GM19324 (cell line): ENCODE data around the gene CDH4.
"Not testable (repeated sequence)": the region's sequence is repeated elsewhere in the genome, so short reads cannot be mapped to it uniquely, and the experiment has no call there.

Source experiments
- ATAC-seq: cut with Tn5 transposase; IDR thresholded peaks from one replicate; pipeline ENCODE4 v1.9.1; 2021; ENCODE audit warnings: mild to moderate bottlenecking, moderate library complexity; ENCODE audit not compliant: unreplicated experiment, low FRiP score

CDH4 gene

DNA sequence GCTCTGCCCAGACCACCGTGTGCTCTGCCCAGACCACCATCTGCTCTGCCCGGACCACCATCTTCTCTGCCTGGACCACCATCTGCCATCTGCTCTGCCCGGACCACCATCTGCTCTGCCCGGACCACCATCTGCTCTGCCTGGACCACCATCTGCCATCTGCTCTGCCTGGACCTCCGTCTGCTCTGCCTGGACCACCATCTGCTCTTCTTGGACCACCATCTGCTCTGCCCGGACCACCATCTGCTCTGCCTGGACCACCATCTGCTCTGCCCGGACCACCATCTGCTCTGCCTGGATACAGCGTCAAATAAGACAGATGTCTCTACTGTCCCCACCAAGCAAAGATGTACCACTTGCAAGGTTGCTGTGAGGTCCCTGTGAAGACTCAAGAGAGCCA, 154.7 kb downstream of the CDH4 start:
- ATAC-seq: not testable (repeated sequence)

DNA sequence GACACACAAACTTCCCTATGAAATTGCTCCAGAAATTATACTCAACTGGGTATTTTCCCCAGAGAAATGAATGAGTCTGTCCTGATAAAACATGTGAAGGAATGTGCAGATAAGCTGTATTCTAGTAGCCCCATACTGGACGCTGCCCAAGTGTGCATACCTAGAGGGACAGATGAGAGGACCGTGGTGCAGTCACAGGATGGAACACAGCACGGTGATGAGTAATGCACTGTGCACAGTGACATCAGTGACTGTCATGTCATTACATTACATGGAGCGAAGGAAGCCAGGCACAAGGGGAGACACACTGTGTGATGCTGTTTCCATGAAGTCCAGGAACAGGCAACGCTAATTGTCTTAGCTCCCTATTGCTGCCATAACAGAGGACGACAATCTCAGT, 155.5 kb downstream of the CDH4 start:
- ATAC-seq: no peak

DNA sequence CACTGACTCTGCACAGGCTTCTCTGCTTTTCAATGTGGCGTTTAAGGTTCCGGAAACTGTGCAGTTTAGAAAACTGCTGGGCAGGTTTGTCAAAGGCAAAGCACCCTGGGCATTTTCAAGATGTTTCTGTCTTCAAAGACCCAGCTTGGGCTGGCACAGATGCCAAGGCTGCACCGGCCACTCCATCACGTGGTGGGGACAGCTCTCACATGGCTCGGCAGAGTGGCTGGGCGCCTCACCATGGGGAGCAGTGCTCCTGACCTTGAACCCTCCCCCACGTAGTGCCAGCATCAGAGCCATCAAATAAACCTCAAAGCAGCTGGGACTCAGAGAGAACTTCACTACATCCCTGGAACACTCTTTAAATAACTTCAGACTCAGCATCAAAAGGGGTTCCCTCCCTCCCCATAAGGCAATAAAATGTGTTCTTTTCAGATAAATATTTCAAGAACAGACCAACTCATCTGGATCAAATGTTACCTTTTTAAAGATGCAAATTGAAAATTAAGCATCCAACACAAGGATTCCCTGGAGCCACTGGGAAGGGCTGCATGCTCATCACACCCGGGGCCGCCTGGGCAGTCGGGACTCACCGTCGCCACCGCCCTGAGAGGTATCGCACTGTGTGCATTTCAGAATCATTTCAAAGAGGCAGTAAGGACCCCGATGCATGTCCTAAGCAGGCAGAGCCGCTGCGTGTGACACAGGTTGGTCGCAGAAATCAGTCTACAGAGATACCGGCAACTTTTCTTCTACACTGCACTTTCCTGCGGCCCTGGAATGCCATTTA, 157.1 kb downstream of the CDH4 start:
- ATAC-seq: no peak

DNA sequence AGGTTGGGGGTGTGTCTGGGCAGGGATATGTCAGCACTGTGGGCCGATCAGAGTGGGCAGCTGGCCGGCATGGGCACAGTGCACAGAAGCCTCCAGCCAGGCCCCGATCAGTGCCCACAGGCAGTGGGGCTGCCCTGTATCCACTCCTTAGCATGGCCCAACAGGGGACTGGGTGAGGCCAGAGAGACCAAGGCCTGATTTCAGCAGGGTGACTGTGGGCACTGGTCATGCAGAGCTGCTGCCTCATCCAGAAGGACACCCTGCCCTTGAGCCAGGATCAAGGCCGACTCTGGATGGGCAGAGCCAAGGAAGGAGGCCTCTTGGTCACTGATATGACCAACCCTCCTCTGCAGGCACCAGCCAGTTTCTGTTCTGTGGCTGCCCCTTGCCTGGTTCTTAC, 159.7 kb downstream of the CDH4 start:
- ATAC-seq: no peak

DNA sequence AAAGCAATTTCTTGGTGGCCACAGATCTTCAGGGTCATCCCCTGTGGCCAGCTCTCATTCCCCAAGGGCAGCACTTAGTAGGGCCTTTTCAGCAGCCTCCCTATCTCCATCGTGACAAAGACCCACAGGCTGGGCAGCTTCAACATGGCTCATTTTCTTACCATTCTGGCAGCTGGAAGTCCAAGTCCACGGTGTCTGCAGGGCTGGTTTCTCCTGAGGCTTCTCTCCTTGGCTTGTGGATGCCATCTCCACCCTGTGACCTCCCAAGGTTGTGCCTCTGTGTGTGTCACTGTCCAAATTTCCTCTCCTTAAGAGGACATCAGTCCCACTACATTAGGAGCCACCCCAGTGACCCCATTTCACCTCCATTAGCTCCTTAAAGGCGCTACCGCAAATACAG, 161.7 kb downstream of the CDH4 start:
- ATAC-seq: no peak

DNA sequence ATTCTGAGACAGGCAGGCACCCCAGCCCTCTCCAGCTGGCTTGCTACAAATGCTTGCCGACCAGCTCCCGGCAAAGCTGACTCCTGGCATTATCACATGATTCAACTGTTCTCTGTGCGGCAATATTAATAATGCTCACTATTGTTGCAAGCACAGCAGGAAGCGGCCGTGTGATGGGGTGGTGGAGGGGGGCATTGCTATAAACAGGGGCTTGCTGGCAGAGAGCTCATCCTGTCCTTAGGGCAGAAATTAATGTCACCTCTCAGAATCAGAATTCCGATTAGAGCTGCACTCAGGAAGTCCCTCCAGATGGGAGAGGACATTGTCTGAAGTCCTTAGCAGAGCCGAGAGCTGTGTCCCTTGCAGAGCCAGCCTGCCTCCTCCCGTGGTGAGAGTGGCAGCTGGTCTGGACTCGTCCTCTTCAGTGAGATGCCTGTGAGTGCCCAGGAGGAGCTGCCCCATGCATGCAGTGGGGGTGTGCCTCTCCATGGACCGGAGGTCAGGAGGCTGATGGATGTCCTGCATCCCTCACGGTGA, 162.5 kb downstream of the CDH4 start:
- no peak for ATAC-seq

DNA sequence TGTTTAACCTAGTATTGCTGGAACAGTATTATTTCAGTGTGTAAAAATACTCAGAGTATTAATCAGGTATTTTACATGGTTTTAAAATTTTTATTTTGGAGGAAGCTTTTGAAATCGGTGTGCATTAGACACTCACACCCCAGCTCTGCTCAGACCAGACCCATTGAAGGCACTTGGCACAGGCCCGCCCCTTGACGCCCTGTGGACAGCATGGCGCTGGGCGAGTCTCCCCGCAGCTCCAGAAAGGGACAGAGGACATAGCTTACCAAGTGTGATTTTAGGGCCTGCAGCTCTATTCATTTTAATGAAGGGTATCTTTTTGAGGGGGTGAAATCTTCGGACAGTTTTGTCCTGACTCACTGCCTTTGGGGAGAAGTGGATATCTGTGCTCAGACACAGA, 164.5 kb downstream of the CDH4 start:
- no peak for ATAC-seq

DNA sequence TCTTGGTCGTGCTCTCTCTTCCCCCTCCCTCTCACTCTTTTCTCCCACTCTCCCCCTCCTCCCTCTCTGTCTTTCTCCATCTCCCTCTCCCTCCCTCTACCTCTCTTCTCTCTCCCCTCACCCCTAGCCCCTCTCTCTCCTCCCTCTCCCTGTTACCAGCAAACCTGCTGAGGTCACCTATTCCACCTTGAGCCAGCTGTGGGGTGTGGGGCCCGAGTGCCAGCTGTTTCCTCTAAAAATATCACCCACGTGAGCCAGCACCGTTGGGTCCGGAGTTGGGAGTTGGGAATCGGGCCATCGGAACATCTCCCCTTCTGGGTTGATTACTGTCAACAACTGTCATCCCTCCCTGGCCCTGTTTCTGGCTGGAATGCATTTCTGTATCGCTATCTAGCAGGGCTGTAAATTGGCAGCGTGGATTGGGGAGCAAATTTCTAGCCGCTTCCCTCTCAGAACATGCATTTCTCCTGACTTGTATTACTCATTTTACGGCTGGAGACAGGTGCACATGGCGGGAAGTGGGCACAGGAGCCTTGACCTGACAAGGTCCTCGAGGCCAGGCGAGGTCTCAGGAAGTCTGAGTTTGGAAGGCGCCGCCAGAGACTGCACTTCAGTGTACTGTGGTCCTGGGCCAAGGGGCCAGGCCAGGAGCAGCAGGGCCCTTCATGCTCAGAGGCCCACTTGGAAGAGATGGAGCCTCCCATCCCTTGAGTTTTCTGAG, 165.3 kb downstream of the CDH4 start:
- no peak for ATAC-seq

DNA sequence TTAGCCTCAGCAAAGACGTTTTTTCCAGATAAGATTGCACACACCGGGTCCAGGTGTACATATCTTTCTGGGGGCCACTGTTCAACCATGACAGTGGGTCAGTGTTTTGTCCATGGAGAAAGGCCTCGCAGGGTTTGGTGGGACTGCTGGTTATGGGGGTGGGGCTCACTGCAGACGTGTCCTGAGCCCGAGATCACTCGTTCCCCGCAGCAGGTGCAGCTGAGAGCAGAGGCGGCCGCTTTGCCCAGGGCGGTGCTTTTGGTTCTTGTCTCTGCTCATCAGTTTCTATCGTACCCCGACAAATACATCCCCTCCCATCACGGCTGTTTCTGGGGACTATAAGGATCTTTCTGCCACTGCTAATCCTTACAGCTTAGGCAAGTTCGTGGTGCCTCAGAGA, 166.9 kb downstream of the CDH4 start:
- no peak for ATAC-seq

DNA sequence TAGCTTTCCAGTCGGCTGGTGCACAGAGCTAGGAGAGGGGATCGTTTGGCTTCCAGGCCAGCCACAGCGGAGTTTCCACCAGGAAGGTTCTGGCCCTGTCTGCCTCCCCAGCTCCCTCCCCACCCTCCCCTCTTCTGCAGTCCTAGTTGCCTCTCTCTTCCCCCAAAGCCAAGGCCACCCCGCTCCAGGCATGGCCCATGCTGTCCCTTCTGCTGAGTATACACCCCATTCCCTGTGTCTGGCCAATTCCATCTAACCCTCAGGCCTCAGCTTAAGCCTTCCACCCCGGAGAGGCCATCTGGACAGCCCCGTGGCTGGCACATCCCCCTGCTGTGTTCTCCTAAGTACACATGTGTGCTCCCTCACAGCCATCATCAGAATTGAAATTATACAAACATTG, 167.4 kb downstream of the CDH4 start:
- no peak for ATAC-seq

DNA sequence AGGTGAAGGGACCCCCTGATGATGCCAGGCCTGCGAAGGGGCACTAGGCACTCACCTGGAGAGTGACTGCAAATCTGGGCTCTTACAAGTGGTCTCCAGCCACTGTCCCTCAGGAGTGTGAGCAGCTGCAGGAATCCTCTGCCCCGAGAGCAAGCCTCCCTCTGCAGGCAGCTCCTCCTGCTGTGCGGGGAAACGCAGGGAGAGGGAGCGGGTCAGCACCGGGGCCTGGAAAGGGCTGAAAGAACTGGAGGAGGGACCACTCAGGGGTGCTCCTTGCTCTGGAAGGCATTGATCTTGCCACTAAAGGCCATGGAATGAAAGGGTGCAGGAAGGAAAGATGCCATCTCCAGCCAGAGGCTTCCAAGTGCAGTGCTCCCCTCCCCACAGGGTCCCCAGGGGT, 168.0 kb downstream of the CDH4 start:
- no peak for ATAC-seq

DNA sequence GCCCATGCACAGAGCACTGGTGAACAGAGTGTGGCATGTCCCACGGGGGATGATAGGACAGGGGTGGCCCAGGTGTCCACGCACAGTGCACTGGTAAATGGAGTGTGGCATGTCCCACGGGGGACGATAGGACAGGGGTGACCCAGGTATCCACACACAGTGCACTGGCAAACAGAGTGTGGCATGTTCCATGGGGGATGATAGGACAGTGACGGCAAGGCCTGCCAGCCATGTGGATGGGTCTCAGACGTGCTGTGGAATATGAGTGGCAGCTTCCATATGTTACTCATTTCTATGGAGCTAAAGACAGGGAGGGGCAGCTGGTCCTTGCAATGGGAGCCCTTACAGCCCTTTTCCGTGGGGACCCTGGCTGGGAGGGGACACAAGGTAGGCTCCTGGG, 168.7 kb downstream of the CDH4 start:
- no peak for ATAC-seq

DNA sequence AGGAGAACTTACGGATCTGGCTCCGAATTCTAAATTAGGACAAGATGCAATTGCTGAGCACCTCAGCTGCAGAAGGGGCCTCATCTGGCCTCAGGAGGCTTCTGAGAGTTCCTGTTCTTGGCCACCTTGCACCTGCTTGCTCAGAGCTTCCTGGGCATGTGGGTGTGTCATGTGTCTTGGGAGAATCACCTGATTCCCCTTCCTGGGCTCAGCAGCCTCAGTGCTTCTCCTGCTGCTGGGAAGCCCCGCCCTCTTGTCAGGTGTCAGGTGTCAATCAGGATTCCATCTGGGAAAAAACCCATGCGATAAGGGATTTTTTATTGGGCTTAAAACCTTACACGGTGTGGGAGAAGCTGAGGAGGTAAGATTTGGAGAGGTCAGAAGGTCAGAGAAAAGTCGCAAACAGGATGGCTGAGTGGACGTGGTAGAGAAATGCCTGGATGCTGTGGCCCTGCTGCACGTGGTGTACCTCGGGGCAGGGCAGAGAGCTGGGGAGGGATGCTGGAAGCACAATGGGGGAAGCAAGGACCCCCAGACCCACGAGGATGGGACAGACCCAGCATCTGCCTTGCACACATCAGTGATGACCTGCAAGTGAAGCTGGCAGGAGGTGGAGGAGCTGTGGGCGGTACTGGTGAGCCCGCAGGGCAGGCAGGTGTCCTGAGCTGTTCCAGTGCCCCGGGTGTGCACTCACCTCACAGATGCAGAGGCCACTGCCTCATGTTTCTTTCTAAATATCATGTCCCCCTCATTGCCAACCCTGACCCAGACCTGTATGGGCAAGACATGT, 170.8 kb downstream of the CDH4 start:
- ATAC-seq: no peak

DNA sequence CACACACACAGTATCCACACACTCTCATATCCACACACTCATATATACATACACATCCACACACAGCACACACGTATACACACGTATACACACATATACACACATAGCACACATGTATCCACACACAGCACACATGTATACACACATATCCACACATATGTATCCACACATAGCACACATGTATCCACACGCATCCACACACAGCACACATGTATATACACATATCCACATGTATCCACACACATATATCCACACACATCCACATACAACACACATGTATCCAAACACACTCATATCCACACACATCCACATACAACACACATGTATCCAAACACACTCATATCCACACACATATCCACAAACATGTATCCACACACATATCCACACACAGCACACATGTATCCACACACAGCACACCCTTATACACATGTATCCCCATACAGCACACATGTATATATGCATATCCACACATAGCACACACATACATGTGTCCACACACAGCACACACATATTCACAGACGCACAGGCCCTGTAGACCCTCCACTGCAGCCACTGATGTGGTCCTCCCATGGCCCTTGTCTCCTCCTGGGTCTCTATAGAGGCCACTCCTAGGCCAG, 172.1 kb downstream of the CDH4 start:
- ATAC-seq: no peak

DNA sequence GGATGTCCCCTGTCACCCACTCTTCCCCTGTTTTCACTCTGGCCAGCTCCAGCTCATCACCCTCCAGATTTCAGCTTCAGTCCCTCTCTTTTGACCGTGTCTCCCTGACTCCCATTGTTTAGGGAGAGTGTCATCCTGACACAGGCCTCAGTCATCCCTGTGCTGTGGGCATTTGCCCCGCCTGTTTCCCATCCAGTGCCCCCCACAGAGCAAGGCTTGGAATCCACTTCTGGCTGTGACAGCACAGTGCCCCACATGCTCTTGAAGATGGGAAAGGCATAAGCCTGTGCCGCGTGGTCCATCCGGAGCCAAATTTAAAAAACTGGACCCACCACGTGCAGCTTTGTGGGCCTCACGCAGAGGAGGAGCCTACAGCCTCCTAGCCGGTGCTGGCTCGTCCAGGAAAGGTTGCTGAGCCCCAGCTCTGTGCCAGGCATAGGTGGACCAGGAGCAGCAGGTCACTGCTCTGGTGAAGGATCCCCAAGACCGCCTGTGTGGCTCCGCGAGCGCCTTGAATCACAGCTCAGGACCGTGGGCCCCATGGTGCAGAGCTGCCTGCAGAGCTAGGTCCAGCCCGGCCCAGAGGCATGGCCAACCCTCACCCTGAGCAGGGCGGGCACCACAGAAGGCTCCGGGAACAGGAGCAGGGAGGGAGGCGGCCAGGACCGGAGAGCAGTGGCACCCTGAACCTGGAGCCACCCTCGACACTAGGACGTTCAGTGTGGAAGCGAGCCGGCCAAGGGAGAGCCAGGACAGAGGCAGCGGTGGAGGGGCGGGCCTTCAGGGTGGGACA, 172.8 kb downstream of the CDH4 start:
- no peak for ATAC-seq

DNA sequence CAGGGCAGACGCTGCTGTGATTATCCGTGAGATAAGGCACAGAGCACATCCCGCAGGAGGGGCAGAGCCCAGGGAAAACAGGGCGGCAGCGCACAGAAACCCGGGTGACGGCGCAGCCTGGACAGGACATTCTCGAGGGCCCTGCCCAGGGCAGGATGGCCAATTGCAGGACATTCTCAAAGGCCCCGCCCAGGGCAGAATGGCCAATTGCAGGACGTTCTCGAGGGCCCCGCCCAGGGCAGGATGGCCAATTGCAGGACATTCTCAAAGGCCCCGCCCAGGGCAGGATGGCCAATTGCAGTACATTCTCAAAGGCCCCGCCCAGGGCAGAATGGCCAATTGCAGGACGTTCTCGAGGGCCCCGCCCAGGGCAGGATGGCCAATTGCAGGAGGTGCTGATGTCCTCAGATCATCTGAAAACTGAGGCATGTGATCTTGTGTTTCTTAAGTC, 173.5 kb downstream of the CDH4 start:
- not testable (repeated sequence) for ATAC-seq

DNA sequence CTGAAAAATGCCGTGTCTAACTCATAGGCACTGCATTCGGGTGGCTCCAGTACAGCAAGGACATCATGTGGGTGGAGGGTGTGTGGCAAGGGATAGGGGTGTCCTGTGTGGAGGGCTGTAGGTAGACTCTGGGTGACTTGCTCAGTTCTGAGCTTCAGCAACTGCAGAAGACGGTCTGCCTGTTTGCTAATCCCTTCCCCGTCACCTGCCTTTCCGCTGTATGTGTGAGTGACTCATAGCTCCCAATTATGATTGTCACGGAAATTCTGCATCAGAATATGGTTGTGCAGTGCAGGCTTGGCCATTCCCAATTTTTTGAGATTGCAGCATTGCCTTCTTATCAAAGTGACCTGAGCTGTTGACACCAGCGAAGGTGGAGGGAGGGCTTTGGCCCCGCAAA, 174.3 kb downstream of the CDH4 start:
- no peak for ATAC-seq

DNA sequence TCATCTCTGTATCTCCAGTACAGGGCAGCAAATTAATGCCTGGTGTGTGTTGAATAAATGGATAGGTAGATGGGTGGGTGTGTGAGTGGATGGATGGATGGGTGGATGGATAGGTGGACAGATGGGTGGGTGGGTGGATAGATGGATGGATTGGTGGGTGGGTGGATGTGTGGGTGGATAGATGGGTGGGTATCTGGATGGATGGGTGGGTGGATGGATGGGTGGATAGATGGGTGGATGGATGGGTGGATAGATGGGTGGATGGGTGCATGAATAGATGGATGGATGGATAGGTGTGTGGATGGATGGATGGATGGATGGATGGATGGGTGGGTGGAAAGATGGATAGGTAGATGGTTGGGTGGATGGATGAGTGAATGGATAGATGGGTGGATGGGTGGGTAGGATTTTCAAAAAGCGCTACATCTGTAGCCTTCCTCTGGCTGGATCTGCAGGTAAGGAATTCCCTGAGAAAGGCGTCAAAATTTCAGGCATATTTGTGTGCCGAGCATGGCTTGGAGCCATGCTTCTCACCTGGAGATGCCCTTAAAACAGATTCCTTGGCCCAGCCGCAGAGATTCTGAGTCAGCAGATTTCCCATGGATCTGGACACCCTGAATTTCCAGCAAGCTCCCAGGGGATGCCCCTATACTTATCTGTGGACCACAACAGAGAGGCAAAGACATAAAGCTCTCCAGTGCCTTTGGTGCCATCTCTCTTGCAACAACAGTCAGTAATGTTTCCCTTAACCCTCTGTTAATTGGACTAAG, 177.6 kb downstream of the CDH4 start:
- ATAC-seq: no peak

DNA sequence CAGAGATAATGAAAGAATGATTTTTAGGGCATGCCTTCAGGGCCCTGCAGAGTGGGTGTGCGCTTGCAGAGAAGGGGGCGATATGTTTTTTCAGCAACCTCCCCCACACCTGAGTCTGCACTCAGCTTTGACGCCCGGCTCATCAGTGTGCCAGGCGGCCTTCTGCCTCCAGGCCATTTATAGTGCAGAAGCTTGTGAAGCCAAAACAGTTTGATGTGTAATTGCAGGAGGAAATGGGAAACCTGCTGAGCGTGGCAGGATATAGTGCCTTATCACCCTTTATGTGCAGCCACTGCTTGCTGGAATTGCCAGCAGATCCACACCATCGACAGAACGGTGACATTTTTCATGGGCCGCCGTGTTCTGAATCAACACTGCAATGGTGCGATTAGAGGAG, 178.2 kb downstream of the CDH4 start:
- ATAC-seq: no peak
